Stimulated activated CD8-positive, alpha-beta memory T cell treated with anti-CD3 and anti-CD28 coated beads, Interleukin-12 subunit alpha, Interleukin-12 subunit beta, amount 100 ng/mL, for 1 hour (primary cell): Measurements from ENCODE around the gene IGF2BP3.
A peak's percentile ranks its signal among the peaks of the same experiment; 100 is the strongest.

Experiments
- DNase-seq: peaks from one replicate; pipeline ENCODE4 v3.0.0-alpha.2; 2020; ENCODE audit warnings: low read depth

Gene IGF2BP3

GRCh38 chr7:23294549-23295400 is 175.5 kb downstream of the IGF2BP3 start:
- DNase-seq: no peak

DNA sequence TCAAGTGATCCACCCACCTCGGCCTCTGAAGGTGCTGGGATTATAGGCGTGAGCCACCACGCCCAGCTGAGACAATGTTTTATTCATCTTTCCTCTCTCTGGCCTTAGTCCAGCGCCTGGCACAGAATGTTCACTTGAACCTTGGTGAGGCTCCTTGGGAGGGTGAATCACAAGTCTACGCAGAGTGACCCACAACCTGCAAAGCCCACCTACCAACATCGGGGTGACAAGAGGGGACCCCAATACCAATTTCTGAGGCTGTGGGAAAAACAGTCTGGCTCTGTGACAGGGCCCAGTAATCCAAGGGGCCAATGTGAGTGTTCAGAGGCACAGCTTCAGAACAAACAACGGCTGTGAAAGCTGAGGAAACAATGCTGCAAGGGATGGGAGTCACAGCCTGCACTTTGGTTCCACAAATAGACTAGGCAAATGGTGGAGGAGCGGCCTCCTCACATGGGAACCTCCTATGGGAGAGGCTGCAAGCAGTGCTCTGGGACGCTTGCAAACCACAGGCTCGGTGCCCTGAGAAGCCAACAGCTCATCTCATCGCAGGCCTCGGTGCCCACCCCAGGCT is 176.7 kb downstream of the IGF2BP3 start:
- no peak for DNase-seq

- no peak for DNase-seq
Measured at GRCh38 chr7:23292623-23293022, 177.7 kb downstream of the IGF2BP3 start.

GRCh38 chr7:23291957-23292560 is 178.2 kb downstream of the IGF2BP3 start:
- DNase-seq: no peak

DNA sequence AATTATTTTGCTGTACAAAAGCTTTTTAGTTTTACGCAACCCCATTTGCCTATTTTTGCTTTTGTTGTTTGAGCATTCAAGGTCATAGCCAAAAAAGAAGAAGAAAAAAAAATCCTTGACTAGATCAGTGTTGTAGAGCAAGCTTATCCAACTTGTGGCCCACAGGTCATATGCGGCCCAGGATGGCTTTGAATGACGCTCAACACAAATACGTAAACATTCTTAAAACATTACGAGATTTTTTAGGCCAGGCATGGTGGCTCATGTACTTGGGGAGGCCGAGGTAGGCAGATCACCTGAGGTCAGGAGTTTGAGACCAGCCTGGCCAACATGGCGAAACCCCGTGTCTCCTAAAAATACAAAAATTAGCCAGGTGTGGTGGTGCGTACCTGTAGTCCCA is 179.3 kb downstream of the IGF2BP3 start:
- DNase-seq: no peak

GRCh38 chr7:23287612-23288011 is 182.7 kb downstream of the IGF2BP3 start:
- DNase-seq: no peak

DNA sequence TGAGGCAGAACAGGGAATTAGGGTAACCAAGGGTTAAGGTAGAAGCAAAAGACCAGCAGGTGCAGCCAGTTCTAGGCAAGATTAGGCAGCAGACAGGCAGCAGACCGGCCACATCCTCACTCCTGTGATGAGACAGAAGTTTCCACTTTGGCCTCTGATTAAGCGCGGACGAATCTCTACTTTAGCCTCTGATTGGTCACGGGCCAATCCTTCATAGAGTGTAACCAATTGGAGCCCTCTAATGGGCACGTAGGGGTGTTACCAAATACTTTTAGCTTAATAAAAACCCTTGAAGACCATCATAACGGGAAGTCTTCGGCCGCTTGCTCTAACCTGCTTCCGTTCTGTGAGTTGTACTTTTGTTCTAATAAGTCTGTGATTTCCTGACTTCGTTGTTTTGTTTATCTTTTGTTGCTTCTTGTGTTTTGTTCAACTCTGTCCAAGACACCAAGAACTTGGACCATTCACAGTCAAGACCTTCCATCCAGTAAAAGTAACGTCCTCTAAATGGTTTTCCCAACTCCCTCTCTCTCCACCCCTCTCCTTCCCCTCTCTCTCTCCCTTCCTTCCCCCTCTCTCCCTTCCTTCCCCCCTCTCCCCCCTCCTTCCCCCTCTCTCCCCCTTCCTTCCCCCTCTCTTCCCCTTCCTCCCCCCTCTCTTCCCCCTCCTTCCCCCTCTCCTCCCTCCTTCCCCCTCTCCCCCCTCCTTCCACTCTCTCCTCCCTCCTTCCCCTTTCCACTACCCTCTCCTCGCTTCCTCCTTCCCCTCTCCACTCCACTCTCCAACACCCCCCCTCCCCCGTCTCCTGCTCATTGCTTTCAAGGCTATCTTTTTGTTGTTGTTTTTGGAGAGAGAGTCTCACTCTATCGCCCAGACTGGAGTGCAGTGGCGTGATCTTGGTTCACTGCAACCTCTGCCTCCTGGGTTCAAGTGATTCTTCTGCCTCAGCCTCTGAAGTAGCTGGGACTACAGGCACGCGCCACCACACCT is 184.3 kb downstream of the IGF2BP3 start:
- no peak for DNase-seq

- DNase-seq: no peak
Measured at GRCh38 chr7:23284871-23285270, 185.4 kb downstream of the IGF2BP3 start.

GRCh38 chr7:23283086-23283485 is 187.2 kb downstream of the IGF2BP3 start:
- DNase-seq: no peak

DNA sequence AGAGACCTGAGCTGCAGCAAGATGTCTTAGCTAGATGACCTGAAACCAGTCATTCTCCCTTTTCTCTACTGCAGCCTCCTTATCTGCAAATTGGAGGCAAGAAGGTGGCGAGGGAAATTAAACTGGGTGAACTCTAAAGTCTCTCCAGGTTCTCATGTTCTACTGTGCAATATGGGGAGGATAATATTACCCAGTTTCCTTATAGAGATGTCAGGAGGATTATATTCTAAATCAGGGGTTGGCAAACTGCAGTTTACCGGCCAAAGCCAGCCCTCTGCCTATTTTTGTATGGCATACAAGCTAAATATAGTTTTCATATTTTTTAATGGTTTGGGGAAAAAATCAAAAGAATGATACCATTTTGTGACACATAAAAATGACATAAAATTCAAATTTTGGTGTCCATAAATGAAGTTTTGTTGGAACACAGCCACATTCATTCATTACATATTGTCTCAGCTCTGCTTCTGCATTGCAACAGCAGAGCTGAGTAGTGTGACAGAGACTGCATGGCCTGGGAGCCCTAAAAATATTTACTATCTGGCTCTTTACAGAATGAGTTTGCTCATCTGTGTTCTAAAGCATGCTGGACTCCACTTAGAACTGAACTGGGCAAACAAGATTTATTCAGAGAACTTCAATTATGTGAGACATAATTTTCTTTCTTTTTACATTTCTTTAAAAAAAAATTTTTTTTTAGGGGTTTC is 190.3 kb downstream of the IGF2BP3 start:
- DNase-seq: no peak

- DNase-seq: no peak
Measured at GRCh38 chr7:23277359-23277989, 192.8 kb downstream of the IGF2BP3 start.

GRCh38 chr7:23276947-23277346 is 193.3 kb downstream of the IGF2BP3 start:
- no peak for DNase-seq

- no peak for DNase-seq
Measured at GRCh38 chr7:23276376-23276775, 193.9 kb downstream of the IGF2BP3 start.

- no peak for DNase-seq
Measured at GRCh38 chr7:23275912-23276311, 194.4 kb downstream of the IGF2BP3 start.

GRCh38 chr7:23273141-23273599 is 197.1 kb downstream of the IGF2BP3 start:
- peak; percentile 85 for DNase-seq

GRCh38 chr7:23272275-23272674 is 198.0 kb downstream of the IGF2BP3 start:
- DNase-seq: no peak

GRCh38 chr7:23268746-23269145 is 201.5 kb downstream of the IGF2BP3 start:
- no peak for DNase-seq

GRCh38 chr7:23268167-23268566 is 202.1 kb downstream of the IGF2BP3 start:
- DNase-seq: no peak

DNA sequence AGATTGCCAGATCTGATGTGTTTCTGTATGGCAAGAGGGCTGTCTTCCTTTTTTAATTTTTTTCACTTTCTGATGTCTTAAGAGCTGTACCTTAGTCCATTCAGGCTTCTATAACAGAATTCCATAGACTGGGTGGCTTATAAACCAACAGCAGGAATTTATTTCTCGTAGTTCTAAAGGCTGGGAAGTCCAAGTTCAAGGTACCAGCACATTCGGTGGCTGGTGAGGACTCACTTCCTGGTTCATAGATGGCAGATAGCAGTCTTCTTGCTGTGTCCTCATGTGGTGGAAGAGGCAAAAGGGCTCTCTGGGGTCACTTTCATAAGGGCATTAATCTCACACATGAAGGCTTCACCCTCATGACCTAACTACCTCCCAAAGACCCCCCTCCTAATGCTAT is 202.9 kb downstream of the IGF2BP3 start:
- no peak for DNase-seq

- no peak for DNase-seq
Measured at GRCh38 chr7:23266918-23267317, 203.4 kb downstream of the IGF2BP3 start.

DNA sequence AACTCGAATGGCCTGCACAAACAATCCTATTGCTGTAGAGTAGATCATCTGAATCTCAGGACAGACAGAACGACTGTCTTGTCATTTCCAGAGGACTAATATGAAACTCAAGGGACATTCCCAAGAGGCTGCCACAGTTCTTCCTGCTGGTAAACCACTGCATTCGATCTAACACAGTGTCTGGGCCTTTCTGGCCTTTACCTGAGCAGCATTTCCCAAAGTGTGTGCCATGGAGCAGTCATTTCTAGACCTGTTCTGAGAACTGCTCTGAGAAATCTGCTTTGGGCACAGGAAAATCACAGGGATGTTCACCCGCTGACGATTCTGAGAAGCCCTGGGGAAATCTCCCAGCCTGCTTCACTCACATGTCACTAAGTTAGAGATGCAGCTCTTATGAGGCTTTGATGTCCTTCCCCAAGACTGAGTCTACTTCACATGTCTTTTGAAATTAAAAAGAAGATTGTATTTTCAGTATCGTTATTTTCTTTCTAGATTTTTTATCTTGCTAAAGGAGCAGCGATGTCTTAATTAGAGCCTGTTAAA is 205.3 kb downstream of the IGF2BP3 start:
- no peak for DNase-seq
